ENCODE measurements around the gene FERMT1. TPM values are rescaled to one million over a fixed set of nuclear protein-coding genes. Genes with fewer than 3 reads are reported as not detected.
A peak's percentile ranks its signal among the peaks of the same experiment; 100 is the strongest.

FERMT1 gene
- total and polyA plus RNA-seq, 12 donors = 9.9 to 83.7 (median 32.2) TPM

DNA sequence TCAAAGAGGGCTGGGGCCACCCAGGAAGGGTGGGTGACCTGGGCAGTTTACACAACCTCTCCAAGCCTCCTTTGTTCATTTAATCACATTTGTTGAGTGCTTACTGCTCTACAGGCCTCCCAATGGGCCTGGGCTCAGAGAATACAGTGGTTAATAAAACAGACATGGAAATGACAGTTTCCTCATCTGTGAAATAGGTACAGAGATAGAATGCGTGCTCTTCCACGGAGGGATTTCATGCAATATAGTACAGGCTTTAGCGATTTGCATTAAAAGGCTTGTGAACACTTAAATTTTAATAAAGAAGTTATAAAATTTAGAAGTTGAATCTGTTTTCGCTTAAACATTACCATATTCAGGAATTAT lies 802 bp upstream of the FERMT1 start:
- DNase-seq = no peak
- Histone ChIP-seq H3K27me3 (no peaks in the 10 kb centered on the region), H3K9me3 (replicated peaks in 1 of 3) (no peaks in the 10 kb centered on the region), H3K36me3 (replicated peaks in 1 of 2) (no peaks in the 10 kb centered on the region), H3K27ac (peak overlapping the region; percentile 35 to 86 (median 76)), H3K4me1 (replicated peaks in 1 of 2) (peaks cover 14 to 15% of the 10 kb centered on the region in 2 donors), H3K4me3 (peak overlapping the region in 1 of 4 donors; percentile 64)
- TF ChIP-seq, protein P1, sequence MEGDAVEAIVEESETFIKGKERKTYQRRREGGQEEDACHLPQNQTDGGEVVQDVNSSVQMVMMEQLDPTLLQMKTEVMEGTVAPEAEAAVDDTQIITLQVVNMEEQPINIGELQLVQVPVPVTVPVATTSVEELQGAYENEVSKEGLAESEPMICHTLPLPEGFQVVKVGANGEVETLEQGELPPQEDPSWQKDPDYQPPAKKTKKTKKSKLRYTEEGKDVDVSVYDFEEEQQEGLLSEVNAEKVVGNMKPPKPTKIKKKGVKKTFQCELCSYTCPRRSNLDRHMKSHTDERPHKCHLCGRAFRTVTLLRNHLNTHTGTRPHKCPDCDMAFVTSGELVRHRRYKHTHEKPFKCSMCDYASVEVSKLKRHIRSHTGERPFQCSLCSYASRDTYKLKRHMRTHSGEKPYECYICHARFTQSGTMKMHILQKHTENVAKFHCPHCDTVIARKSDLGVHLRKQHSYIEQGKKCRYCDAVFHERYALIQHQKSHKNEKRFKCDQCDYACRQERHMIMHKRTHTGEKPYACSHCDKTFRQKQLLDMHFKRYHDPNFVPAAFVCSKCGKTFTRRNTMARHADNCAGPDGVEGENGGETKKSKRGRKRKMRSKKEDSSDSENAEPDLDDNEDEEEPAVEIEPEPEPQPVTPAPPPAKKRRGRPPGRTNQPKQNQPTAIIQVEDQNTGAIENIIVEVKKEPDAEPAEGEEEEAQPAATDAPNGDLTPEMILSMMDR (IDR thresholded peaks at IDR 0.05) = no peak
- no peak for TF ChIP-seq POLR2A (IDR thresholded peaks at IDR 0.05)
- WGBS, 4 donors = 92 to 97% (median 94%) methylated on average over 4 of the region's 4 CpGs
- intact Hi-C loops (cut with DNase I) = no loop called here

DNA sequence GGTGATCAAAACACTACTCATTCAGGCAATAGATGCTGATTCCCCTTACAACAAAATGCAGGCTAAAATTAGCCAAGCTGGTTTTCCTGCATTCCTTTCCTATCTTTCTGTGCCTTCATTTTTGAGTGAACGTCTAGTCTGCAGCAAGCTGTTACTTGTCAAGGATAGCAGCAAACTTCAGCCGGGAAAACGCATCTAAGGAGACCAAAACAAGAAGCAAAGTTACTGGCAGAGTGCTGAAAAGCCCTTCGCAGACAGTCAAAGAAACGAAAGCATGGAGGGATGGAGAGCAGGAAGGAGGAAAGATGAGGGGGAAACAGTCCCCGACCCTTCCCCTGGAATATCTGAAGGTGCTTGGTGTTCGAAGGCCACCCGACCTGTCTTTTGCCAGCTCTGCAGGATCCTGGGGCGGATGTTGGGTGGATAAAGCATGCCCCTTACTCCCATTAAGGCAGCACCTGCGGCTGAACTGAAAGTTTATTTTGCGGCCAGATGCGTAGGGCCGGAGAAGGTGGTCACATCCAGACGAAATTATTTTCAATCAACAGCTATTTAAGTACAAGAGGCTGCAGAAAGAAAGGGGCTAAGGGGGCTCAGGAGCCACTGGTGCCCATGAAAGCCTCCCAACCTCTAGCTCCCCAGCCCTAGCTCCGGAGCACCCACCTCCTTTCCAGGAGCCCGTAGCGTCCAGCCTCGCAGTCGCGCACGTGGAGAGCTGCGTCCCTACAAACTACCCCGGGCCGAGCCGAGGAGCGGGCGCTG lies 538 bp downstream of the FERMT1 start:
- 1 to 2% (median 2%) methylated on average over 15 to 27 of the region's 27 CpGs for WGBS, 4 donors
- Histone ChIP-seq H3K36me3 (replicated peaks in 1 of 2) (no peaks in the 10 kb centered on the region), H3K4me1 (replicated peaks in 1 of 2) (peaks cover 14 to 15% of the 10 kb centered on the region in 2 donors), H3K4me3 (peak overlapping the region in 3 of 4 donors; percentile 37 to 64 (median 45)), H3K27ac (peak overlapping the region in 4 of 5 donors; percentile 35 to 86 (median 78)), H3K27me3 (no peaks in the 10 kb centered on the region), H3K9me3 (replicated peaks in 1 of 3) (no peaks in the 10 kb centered on the region)
- peak in 1 of 7 donors; percentile 30 for DNase-seq
- TF ChIP-seq, protein P1 (IDR thresholded peaks at IDR 0.05) = no peak
- peak in 1 of 2 donors; percentile 22 for TF ChIP-seq POLR2A (IDR thresholded peaks at IDR 0.05)
- intact Hi-C loops (cut with DNase I) = no loop called here

DNA sequence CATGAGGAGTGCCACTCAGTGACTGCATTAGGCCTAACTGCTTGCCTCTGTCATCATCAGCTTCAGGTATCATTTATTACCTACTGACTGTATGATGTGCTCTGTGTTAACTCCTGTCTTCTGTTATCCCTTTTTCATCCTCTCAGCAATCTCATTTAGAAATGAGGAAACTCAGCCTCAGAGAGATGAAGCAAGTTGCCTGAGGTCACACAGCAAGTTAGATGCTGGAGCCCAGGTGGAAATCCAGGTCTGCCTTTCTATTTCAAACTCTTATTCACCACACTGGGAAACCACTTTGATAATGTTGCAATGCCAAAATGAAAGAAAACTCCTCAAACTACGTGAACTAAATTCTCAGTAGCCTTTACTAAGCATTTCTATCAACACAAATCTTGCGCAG lies 1.3 kb downstream of the FERMT1 start:
- Histone ChIP-seq H3K9me3 (replicated peaks in 1 of 3) (no peaks in the 10 kb centered on the region), H3K27ac (peak overlapping the region in 1 of 5 donors; percentile 81), H3K4me3 (peak overlapping the region in 1 of 4 donors; percentile 64), H3K4me1 (replicated peaks in 1 of 2) (peaks cover 14 to 15% of the 10 kb centered on the region in 2 donors), H3K27me3 (no peaks in the 10 kb centered on the region), H3K36me3 (replicated peaks in 1 of 2) (no peaks in the 10 kb centered on the region)
- 63 to 69% (median 65%) methylated on average over 2 of the region's 2 CpGs for WGBS, 4 donors
- TF ChIP-seq, protein P1 (IDR thresholded peaks at IDR 0.05) = no peak
- TF ChIP-seq POLR2A (IDR thresholded peaks at IDR 0.05) = no peak
- intact Hi-C loops (cut with DNase I) = no loop called here
- no peak for DNase-seq

- H3K4me1 ChIP-seq (replicated peaks in 1 of 2) = peaks cover 14 to 15% of the 10 kb centered on the region in 2 donors
- no peaks in the 10 kb centered on the region for H3K27me3 ChIP-seq
- intact Hi-C loops (cut with DNase I) = no loop called here
- no peaks in the 10 kb centered on the region for H3K9me3 ChIP-seq (replicated peaks in 1 of 3)
- TF ChIP-seq POLR2A (IDR thresholded peaks at IDR 0.05) = no peak
- TF ChIP-seq, protein P1 (IDR thresholded peaks at IDR 0.05) = no peak
- no peak overlapping the region for H3K27ac ChIP-seq
- 74 to 85% (median 78%) methylated on average over 3 of the region's 3 CpGs for WGBS, 4 donors
- H3K4me3 ChIP-seq = no peak overlapping the region
- no peak for DNase-seq
- H3K36me3 ChIP-seq (replicated peaks in 1 of 2) = peaks cover 0 to 3% of the 10 kb centered on the region in 2 donors
Measured at GRCh38 chr20:6120491-6120988, 2.3 kb downstream of the FERMT1 start.

Measured in adrenal gland (tissue), 12 donors.